Neural crest cell (in vitro differentiated cells): ENCODE results near the gene CDC42EP3. TPM values are rescaled to one million over a fixed set of nuclear protein-coding genes. Genes with fewer than 3 reads are reported as not detected.

Experiments used
- DNase-seq: peaks from one replicate; pipeline ENCODE4 v3.0.0; 2021; ENCODE audit warnings: low read depth, mixed read lengths, low spot score
- H3K27ac Mint-ChIP-seq: one replicate; pipeline ENCODE4 v1.8.0; 2021; ENCODE audit warnings: mild to moderate bottlenecking, mixed read lengths; ENCODE audit not compliant: unreplicated experiment
- H3K27me3 Mint-ChIP-seq: 2 replicates; pipeline ENCODE4 v1.8.0; 2021; ENCODE audit warnings: low read depth, mild to moderate bottlenecking, mixed read lengths
- H3K36me3 Mint-ChIP-seq: 2 replicates; pipeline ENCODE4 v1.8.0; 2021; ENCODE audit warnings: low read depth, mild to moderate bottlenecking, mixed read lengths
- H3K4me1 Mint-ChIP-seq: 2 replicates; pipeline ENCODE4 v1.8.0; 2021; ENCODE audit warnings: mixed read lengths
- H3K4me3 Mint-ChIP-seq: one replicate; pipeline ENCODE4 v1.8.0; 2021; ENCODE audit warnings: mild to moderate bottlenecking, mixed read lengths
- H3K9me3 Mint-ChIP-seq: 2 replicates; pipeline ENCODE4 v1.8.0; 2021; ENCODE audit warnings: mixed read lengths
- CTCF ChIP-seq: fragments of 200-600 bp; sonication (generic); conservative IDR thresholded peaks from 2 replicates; pipeline ENCODE4 v1.5.0; 2021; ENCODE audit warnings: antibody characterized with exemption, mild to moderate bottlenecking
- total RNA-seq: library from RNA; stranded (reverse); gene quantifications from 2 replicates; pipeline ENCODE4 v1.2.1, GENCODE V29; 2021

The CDC42EP3 gene
- total RNA-seq, 1 donor from 2014 or later: 15.7 TPM

GRCh38 chr2:37689751-37690150, 18.3 kb upstream of the CDC42EP3 start:
- H3K4me3 Mint-ChIP-seq: no peak overlapping the region
- H3K36me3 Mint-ChIP-seq: no peaks in the 10 kb centered on the region
- peaks cover 12% of the 10 kb centered on the region for H3K4me1 Mint-ChIP-seq
- no peak for TF ChIP-seq CTCF
- H3K9me3 Mint-ChIP-seq: no peaks in the 10 kb centered on the region
- no peak overlapping the region for H3K27ac Mint-ChIP-seq
- H3K27me3 Mint-ChIP-seq: no peaks in the 10 kb centered on the region
- no peak for DNase-seq

GRCh38 chr2:37688771-37689468, 17.5 kb upstream of the CDC42EP3 start:
- Mint-ChIP-seq H3K27me3 (no peaks in the 10 kb centered on the region), H3K4me1 (peaks cover 12% of the 10 kb centered on the region), H3K9me3 (no peaks in the 10 kb centered on the region), H3K4me3 (no peak overlapping the region), H3K27ac (no peak overlapping the region), H3K36me3 (no peaks in the 10 kb centered on the region)
- no peak for DNase-seq
- no peak for TF ChIP-seq CTCF

GRCh38 chr2:37686792-37687526, 15.5 kb upstream of the CDC42EP3 start:
- peaks cover 12% of the 10 kb centered on the region for H3K4me1 Mint-ChIP-seq
- no peak for DNase-seq
- no peaks in the 10 kb centered on the region for H3K9me3 Mint-ChIP-seq
- no peak for TF ChIP-seq CTCF
- H3K27ac Mint-ChIP-seq: no peak overlapping the region
- no peak overlapping the region for H3K4me3 Mint-ChIP-seq
- H3K27me3 Mint-ChIP-seq: no peaks in the 10 kb centered on the region
- no peaks in the 10 kb centered on the region for H3K36me3 Mint-ChIP-seq

GRCh38 chr2:37684809-37685208, 13.4 kb upstream of the CDC42EP3 start:
- no peaks in the 10 kb centered on the region for H3K36me3 Mint-ChIP-seq
- H3K4me3 Mint-ChIP-seq: no peak overlapping the region
- H3K9me3 Mint-ChIP-seq: no peaks in the 10 kb centered on the region
- DNase-seq: no peak
- H3K27ac Mint-ChIP-seq: no peak overlapping the region
- H3K27me3 Mint-ChIP-seq: no peaks in the 10 kb centered on the region
- peaks cover 12% of the 10 kb centered on the region for H3K4me1 Mint-ChIP-seq
- no peak for TF ChIP-seq CTCF

GRCh38 chr2:37683921-37684780, 12.7 kb upstream of the CDC42EP3 start:
- no peak for TF ChIP-seq CTCF
- Mint-ChIP-seq H3K4me3 (no peak overlapping the region), H3K27ac (no peak overlapping the region), H3K4me1 (peaks cover 7% of the 10 kb centered on the region), H3K36me3 (no peaks in the 10 kb centered on the region), H3K27me3 (no peaks in the 10 kb centered on the region), H3K9me3 (no peaks in the 10 kb centered on the region)
- no peak for DNase-seq
